ENCODE results near the gene SIPA1L3.

SIPA1L3 gene

GRCh38 chr19:38245826-38246498, 339.0 kb downstream of the SIPA1L3 start:
- no peak for DNase-seq (ENCODE audit: low read depth)

- DNase-seq (ENCODE audit: low read depth): no peak
Observed at GRCh38 chr19:38247126-38247525, 340.1 kb downstream of the SIPA1L3 start.

DNA sequence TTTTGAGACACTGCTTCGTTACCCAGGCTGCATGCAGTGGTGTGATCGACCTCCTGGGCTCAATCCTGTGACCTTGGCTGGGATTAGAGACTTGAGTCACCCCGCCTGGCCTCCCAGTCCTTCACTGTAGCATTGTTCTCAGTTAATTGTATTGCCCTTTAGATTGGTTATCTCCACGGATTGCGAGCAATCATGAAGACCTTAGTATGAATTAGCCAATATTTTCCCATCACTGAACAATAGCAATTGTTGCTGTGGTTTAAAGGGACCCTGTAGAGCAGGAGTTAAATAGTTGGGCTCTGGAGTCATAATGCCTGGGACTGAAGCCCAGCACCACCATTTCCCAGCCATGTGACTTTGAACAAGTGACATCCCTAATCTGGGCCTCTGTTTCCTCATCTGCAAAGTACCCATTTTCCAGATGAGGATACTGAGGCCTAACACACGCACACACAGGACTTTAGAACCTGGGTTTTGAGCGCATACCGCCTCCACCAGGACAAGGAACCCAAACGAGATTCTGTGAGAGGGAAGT, 340.8 kb downstream of the SIPA1L3 start:
- DNase-seq (ENCODE audit: low read depth): no peak

- no peak for DNase-seq (ENCODE audit: low read depth)
Observed at GRCh38 chr19:38248421-38248820, 341.4 kb downstream of the SIPA1L3 start.

- no peak for DNase-seq (ENCODE audit: low read depth)
Observed at GRCh38 chr19:38250428-38250820, 343.4 kb downstream of the SIPA1L3 start.

GRCh38 chr19:38250821-38251563, 344.0 kb downstream of the SIPA1L3 start:
- no peak for DNase-seq (ENCODE audit: low read depth)

GRCh38 chr19:38251564-38252051, 344.6 kb downstream of the SIPA1L3 start:
- no peak for DNase-seq (ENCODE audit: low read depth)

GRCh38 chr19:38252385-38252784, 345.4 kb downstream of the SIPA1L3 start:
- DNase-seq (ENCODE audit: low read depth): no peak

- DNase-seq (ENCODE audit: low read depth): no peak
Observed at GRCh38 chr19:38252941-38253691, 346.1 kb downstream of the SIPA1L3 start.

- DNase-seq (ENCODE audit: low read depth): no peak
Observed at GRCh38 chr19:38253788-38254187, 346.8 kb downstream of the SIPA1L3 start.

DNA sequence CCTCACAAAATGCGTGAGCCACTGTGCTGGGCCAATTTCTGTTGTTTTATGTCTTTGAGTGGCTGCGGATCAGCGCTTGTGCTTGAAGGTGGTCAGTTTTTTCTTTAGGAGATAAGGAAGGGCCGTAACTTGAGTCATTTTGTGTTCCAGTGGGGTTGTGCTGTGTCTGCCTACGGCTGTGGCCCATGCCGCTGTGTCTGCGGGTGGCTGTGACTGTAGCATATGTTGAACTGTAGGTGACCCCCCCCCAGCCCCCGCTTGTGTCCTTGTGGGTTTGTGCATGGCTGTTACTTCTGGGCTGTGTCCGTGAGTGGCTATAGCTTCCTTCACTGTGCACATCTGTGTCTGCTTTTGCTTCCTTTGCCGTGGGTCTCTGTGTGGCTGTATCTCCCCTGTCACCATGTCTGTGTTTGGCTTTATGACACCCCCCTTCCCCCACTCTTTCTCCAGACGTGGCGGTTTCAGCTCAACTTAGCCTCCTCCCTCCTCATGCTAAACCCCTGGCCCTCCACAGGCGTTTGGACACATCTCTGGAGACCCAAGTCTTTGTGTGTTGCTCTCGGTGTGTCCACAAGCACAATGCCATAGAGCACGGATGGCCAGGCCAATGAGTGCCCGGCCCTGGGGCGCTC, 348.5 kb downstream of the SIPA1L3 start:
- no peak for DNase-seq (ENCODE audit: low read depth)

All from GM04504 (cell line).